Measurements from ENCODE around the gene SDK1. TPM values are rescaled to one million over a fixed set of nuclear protein-coding genes. Genes with fewer than 3 reads are reported as not detected.

Gene SDK1
- polyA plus RNA-seq, 2 of the 4 experiments (the other 2 are of a cell fraction) = 0.12 to 0.28 TPM

GRCh38 chr7:3655635-3656034 lies 354.6 kb downstream of the SDK1 start:
- Histone ChIP-seq H3K4me1 (no peaks in the 10 kb centered on the region), H3K9me3 (no peaks in the 10 kb centered on the region), H3K4me3 (no peak overlapping the region), H3K4me2 (no peak overlapping the region), H3K27ac (no peak overlapping the region)
- ChIA-PET POLR2A (no interaction called here), CTCF (no interaction called here)
- no peak for FAIRE-seq
- no peak for ATAC-seq
- TF ChIP-seq MYC (IDR thresholded peaks at IDR 0.05; ENCODE audit: borderline replicate concordance, low read length) (no peak), MAFK (IDR thresholded peaks at IDR 0.05; ENCODE audit: partially characterized antibody) (no peak), HDAC2 (IDR thresholded peaks at IDR 0.05) (no peak), ELK1 (IDR thresholded peaks at IDR 0.05; ENCODE audit: low read depth, low read length) (no peak), HMGXB4 (CRISPR knock-in tag; IDR thresholded peaks at IDR 0.05; ENCODE audit: borderline replicate concordance) (no peak), ESRRA (IDR thresholded peaks at IDR 0.05; ENCODE audit: borderline replicate concordance, low read length) (no peak), FOSB (CRISPR knock-in tag; IDR thresholded peaks at IDR 0.05) (no peak), JUN (IDR thresholded peaks at IDR 0.05) (no peak), POLR2A (IDR thresholded peaks at IDR 0.05; ENCODE audit: low read length) (no peak)
- no peak for DNase-seq (ENCODE audit: low read depth in 1 of 2, low spot score in 1 of 2)
- WGBS (ENCODE audit: missing lambda C conversion rate) = 31% methylated on average over 7 of the region's 7 CpGs

- Histone ChIP-seq H3K4me3 (no peak overlapping the region), H3K9me3 (no peaks in the 10 kb centered on the region), H3K4me1 (no peaks in the 10 kb centered on the region), H3K4me2 (no peak overlapping the region), H3K27ac (no peak overlapping the region)
- TF ChIP-seq RFX5 (IDR thresholded peaks at IDR 0.05) (no peak), FOSL2 (IDR thresholded peaks at IDR 0.05) (no peak), FOSL2 (CRISPR knock-in tag; IDR thresholded peaks at IDR 0.05) (no peak), EHMT2 (IDR thresholded peaks at IDR 0.05; ENCODE audit: low read depth) (no peak), EHF (CRISPR knock-in tag; IDR thresholded peaks at IDR 0.05) (no peak), ZNF302 (CRISPR knock-in tag; IDR thresholded peaks at IDR 0.05) (no peak), HOXA7 (CRISPR knock-in tag; IDR thresholded peaks at IDR 0.05) (no peak), SMC3 (IDR thresholded peaks at IDR 0.05) (no peak), MAFK (IDR thresholded peaks at IDR 0.05; ENCODE audit: partially characterized antibody) (no peak), CHD4 (IDR thresholded peaks at IDR 0.05; ENCODE audit: borderline replicate concordance) (no peak), HMGXB4 (CRISPR knock-in tag; IDR thresholded peaks at IDR 0.05; ENCODE audit: borderline replicate concordance) (no peak), BCL3 (IDR thresholded peaks at IDR 0.05) (no peak), FOXS1 (CRISPR knock-in tag; IDR thresholded peaks at IDR 0.05) (no peak), RCOR1 (IDR thresholded peaks at IDR 0.05; ENCODE audit: low read depth, low read length) (no peak), HDAC2 (IDR thresholded peaks at IDR 0.05) (no peak), HOXB5 (CRISPR knock-in tag; IDR thresholded peaks at IDR 0.05) (no peak), PHF8 (IDR thresholded peaks at IDR 0.05; ENCODE audit: borderline replicate concordance, low read depth) (no peak)
- CTCF ChIA-PET = interaction anchor here (1.5 kb wide), 1 partner anchor 16 kb away, joined by 3 read pairs; no protein-coding TSS in a partner anchor
- FAIRE-seq (no peak), ATAC-seq (no peak), DNase-seq (ENCODE audit: low read depth in 1 of 2, low spot score in 1 of 2) (no peak)
- WGBS (ENCODE audit: missing lambda C conversion rate) = 24% methylated on average over 6 of the region's 6 CpGs
- POLR2A ChIA-PET = no interaction called here
Measured at GRCh38 chr7:3657206-3657605, 356.2 kb downstream of the SDK1 start.

All from A549 (cell line).